WTC11 (cell line): ENCODE measurements around the gene SLC2A9. TPM values are rescaled to one million over a fixed set of nuclear protein-coding genes. Genes with fewer than 3 reads are reported as not detected.

Source experiments
- ATAC-seq: fragments of 200-7000 bp; cut with Tn5 transposase; 2 replicates; pipeline ENCODE4 v1.10.0; 2021; ENCODE audit warnings: mild to moderate bottlenecking, moderate library complexity
- CTCF ChIA-PET: fragments of 300-600 bp; sonication (Branson Sonifier 250); formaldehyde crosslinking; loops from one replicate; lab custom pipeline; 2021; ENCODE audit warnings: antibody characterized with exemption; lab: Charles Lee
- POLR2A ChIA-PET: fragments of 350-600 bp; sonication (Branson Sonifier 250); formaldehyde crosslinking; loops from one replicate; lab custom pipeline; 2021; ENCODE audit warnings: antibody characterized with exemption; lab: Charles Lee
- DNase-seq: peaks from one replicate; pipeline ENCODE4 v3.0.0; 2021; ENCODE audit warnings: low spot score
- H3K27ac Mint-ChIP-seq: 2 replicates; pipeline ENCODE4 v1.8.0; 2021; ENCODE audit warnings: mixed read lengths
- H3K27me3 Mint-ChIP-seq: 2 replicates; pipeline ENCODE4 v1.8.0; 2021; ENCODE audit warnings: low read depth, mild to moderate bottlenecking, moderate library complexity, mixed read lengths
- H3K36me3 Mint-ChIP-seq: 2 replicates; pipeline ENCODE4 v1.8.0; 2021; ENCODE audit warnings: mixed read lengths
- H3K4me1 Mint-ChIP-seq: 2 replicates; pipeline ENCODE4 v1.8.0; 2022; ENCODE audit warnings: mixed read lengths
- H3K4me3 Mint-ChIP-seq: 2 replicates; pipeline ENCODE4 v1.8.0; 2021; ENCODE audit warnings: mild to moderate bottlenecking, moderate library complexity, mixed read lengths
- H3K9me3 Mint-ChIP-seq: 2 replicates; pipeline ENCODE4 v1.8.0; 2021; ENCODE audit warnings: mixed read lengths
- CBFB ChIP-seq: sonication (generic); formaldehyde crosslinking; IDR thresholded peaks from 2 replicates; pipeline ENCODE4 v1.8.1; 2022; ENCODE audit warnings: mild to moderate bottlenecking, low read depth, missing genetic modification reagents
- E2F1 ChIP-seq: sonication (generic); formaldehyde crosslinking; IDR thresholded peaks from 2 replicates; pipeline ENCODE4 v1.8.0; 2022; ENCODE audit warnings: mild to moderate bottlenecking, missing genetic modification reagents
- FOXP1 ChIP-seq: sonication (generic); formaldehyde crosslinking; IDR thresholded peaks from 2 replicates; pipeline ENCODE4 v1.8.0; 2022; ENCODE audit warnings: missing genetic modification reagents, mild to moderate bottlenecking, moderate library complexity, borderline replicate concordance
- KAT7 ChIP-seq: sonication (generic); formaldehyde crosslinking; IDR thresholded peaks from 2 replicates; pipeline ENCODE4 v1.8.1; 2023; ENCODE audit warnings: missing genetic modification reagents, mild to moderate bottlenecking, borderline replicate concordance
- OVOL2 ChIP-seq: fragments of 250-450 bp; sonication (Bioruptor Pico); IDR thresholded peaks from 2 replicates; pipeline ENCODE4 v1.9.0; 2021; ENCODE audit warnings: mild to moderate bottlenecking, borderline replicate concordance
- TCF7 ChIP-seq: sonication (generic); formaldehyde crosslinking; IDR thresholded peaks from 2 replicates; pipeline ENCODE4 v1.8.0; 2022; ENCODE audit warnings: mild to moderate bottlenecking, low read depth, missing genetic modification reagents, moderate library complexity
- TEAD4 ChIP-seq: sonication (generic); formaldehyde crosslinking; IDR thresholded peaks from 2 replicates; pipeline ENCODE4 v1.8.0; 2022; ENCODE audit warnings: mild to moderate bottlenecking, missing genetic modification reagents
- TP53 ChIP-seq: sonication (generic); formaldehyde crosslinking; IDR thresholded peaks from 2 replicates; pipeline ENCODE4 v1.8.1; 2023; ENCODE audit warnings: mild to moderate bottlenecking, missing genetic modification reagents
- ZMAT4 ChIP-seq: fragments of 250-450 bp; sonication (Bioruptor Pico); IDR thresholded peaks from 2 replicates; pipeline ENCODE4 v1.9.0; 2021; ENCODE audit warnings: mild to moderate bottlenecking
- ZNF121 ChIP-seq: sonication (generic); formaldehyde crosslinking; IDR thresholded peaks from 2 replicates; pipeline ENCODE4 v1.8.0; 2023; ENCODE audit warnings: missing genetic modification reagents
- ZNF232 ChIP-seq: sonication (generic); formaldehyde crosslinking; IDR thresholded peaks from 2 replicates; pipeline ENCODE4 v1.8.0; 2022; ENCODE audit warnings: mild to moderate bottlenecking, missing genetic modification reagents
- ZNF281 ChIP-seq: sonication (generic); formaldehyde crosslinking; IDR thresholded peaks from 2 replicates; pipeline ENCODE4 v1.8.0; 2023; ENCODE audit warnings: mild to moderate bottlenecking, missing genetic modification reagents
- ZNF532 ChIP-seq: fragments of 250-450 bp; sonication (Bioruptor Pico); IDR thresholded peaks from 2 replicates; pipeline ENCODE4 v1.9.0; 2021; ENCODE audit warnings: mild to moderate bottlenecking, borderline replicate concordance
- total RNA-seq: library from RNA; stranded (reverse); gene quantifications from 3 replicates; pipeline ENCODE4 v1.2.3, GENCODE V29; 2021
- TF ChIP-seq, protein P1 (sequence below): sonication (generic); formaldehyde crosslinking; IDR thresholded peaks from 2 replicates; pipeline ENCODE4 v1.8.0; 2022; ENCODE audit warnings: mild to moderate bottlenecking, missing genetic modification reagents
- TF ChIP-seq, protein P2 (sequence below): sonication (generic); formaldehyde crosslinking; IDR thresholded peaks from 2 replicates; pipeline ENCODE4 v1.8.0; 2023; ENCODE audit warnings: missing genetic modification reagents, mild to moderate bottlenecking, borderline replicate concordance
- TF ChIP-seq, protein P3 (sequence below): sonication (generic); formaldehyde crosslinking; IDR thresholded peaks from 2 replicates; pipeline ENCODE4 v1.8.1; 2022; ENCODE audit warnings: mild to moderate bottlenecking, moderate library complexity, missing genetic modification reagents
- TF ChIP-seq, protein P4 (sequence below): fragments of 250-450 bp; sonication (Bioruptor Pico); IDR thresholded peaks from 2 replicates; pipeline ENCODE4 v1.8.0; 2021; ENCODE audit warnings: mild to moderate bottlenecking

The SLC2A9 gene
- total RNA-seq, 1 experiment from 2014 or later, result not detected

- TF ChIP-seq, protein P1, sequence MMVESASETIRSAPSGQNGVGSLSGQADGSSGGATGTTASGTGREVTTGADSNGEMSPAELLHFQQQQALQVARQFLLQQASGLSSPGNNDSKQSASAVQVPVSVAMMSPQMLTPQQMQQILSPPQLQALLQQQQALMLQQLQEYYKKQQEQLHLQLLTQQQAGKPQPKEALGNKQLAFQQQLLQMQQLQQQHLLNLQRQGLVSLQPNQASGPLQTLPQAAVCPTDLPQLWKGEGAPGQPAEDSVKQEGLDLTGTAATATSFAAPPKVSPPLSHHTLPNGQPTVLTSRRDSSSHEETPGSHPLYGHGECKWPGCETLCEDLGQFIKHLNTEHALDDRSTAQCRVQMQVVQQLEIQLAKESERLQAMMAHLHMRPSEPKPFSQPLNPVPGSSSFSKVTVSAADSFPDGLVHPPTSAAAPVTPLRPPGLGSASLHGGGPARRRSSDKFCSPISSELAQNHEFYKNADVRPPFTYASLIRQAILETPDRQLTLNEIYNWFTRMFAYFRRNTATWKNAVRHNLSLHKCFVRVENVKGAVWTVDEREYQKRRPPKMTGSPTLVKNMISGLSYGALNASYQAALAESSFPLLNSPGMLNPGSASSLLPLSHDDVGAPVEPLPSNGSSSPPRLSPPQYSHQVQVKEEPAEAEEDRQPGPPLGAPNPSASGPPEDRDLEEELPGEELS (CRISPR knock-in tag), result no peak
- TF ChIP-seq ZMAT4 (CRISPR knock-in tag) (no peak), ZNF281 (CRISPR knock-in tag) (no peak), CBFB (CRISPR knock-in tag) (no peak), ZNF232 (no peak), KAT7 (no peak), E2F1 (CRISPR knock-in tag) (no peak)
- TF ChIP-seq, protein P2, sequence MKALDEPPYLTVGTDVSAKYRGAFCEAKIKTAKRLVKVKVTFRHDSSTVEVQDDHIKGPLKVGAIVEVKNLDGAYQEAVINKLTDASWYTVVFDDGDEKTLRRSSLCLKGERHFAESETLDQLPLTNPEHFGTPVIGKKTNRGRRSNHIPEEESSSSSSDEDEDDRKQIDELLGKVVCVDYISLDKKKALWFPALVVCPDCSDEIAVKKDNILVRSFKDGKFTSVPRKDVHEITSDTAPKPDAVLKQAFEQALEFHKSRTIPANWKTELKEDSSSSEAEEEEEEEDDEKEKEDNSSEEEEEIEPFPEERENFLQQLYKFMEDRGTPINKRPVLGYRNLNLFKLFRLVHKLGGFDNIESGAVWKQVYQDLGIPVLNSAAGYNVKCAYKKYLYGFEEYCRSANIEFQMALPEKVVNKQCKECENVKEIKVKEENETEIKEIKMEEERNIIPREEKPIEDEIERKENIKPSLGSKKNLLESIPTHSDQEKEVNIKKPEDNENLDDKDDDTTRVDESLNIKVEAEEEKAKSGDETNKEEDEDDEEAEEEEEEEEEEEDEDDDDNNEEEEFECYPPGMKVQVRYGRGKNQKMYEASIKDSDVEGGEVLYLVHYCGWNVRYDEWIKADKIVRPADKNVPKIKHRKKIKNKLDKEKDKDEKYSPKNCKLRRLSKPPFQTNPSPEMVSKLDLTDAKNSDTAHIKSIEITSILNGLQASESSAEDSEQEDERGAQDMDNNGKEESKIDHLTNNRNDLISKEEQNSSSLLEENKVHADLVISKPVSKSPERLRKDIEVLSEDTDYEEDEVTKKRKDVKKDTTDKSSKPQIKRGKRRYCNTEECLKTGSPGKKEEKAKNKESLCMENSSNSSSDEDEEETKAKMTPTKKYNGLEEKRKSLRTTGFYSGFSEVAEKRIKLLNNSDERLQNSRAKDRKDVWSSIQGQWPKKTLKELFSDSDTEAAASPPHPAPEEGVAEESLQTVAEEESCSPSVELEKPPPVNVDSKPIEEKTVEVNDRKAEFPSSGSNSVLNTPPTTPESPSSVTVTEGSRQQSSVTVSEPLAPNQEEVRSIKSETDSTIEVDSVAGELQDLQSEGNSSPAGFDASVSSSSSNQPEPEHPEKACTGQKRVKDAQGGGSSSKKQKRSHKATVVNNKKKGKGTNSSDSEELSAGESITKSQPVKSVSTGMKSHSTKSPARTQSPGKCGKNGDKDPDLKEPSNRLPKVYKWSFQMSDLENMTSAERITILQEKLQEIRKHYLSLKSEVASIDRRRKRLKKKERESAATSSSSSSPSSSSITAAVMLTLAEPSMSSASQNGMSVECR (CRISPR knock-in tag), result no peak
- TF ChIP-seq, protein P3, sequence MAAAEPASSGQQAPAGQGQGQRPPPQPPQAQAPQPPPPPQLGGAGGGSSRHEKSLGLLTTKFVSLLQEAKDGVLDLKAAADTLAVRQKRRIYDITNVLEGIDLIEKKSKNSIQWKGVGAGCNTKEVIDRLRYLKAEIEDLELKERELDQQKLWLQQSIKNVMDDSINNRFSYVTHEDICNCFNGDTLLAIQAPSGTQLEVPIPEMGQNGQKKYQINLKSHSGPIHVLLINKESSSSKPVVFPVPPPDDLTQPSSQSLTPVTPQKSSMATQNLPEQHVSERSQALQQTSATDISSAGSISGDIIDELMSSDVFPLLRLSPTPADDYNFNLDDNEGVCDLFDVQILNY (CRISPR knock-in tag), result no peak
Observed at GRCh38 chr4:9977518-9978031, 43.7 kb downstream of the SLC2A9 start (continued).

DNA sequence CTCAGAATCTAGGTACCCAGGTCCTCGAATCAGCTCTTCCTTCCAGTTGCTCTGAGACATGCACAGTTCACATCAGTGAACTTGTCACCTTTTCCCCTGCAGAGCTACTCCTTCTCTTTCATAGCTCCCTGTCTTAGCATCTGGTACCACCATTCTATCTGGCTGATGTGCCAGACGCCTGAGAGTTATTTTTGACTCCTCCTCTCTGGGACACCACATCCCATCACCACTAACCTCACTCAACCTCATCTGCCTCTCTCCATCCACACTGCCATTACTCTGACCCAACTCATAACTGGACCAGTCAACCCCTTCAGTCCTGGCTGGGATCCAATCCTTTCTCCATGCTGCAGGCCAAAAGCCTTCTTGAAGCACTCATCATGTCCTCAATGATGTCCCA is 44.5 kb downstream of the SLC2A9 start:
- Mint-ChIP-seq H3K9me3 (peaks cover 40% of the 10 kb centered on the region), H3K4me3 (no peak overlapping the region), H3K36me3 (peaks cover 16% of the 10 kb centered on the region), H3K27me3 (peaks cover 51% of the 10 kb centered on the region), H3K4me1 (peaks cover 41% of the 10 kb centered on the region), H3K27ac (no peak overlapping the region)
- DNase-seq, result no peak
- ATAC-seq, result no peak
- ChIA-PET POLR2A (no interaction called here), CTCF (no interaction called here)
- TF ChIP-seq FOXP1 (CRISPR knock-in tag) (no peak), TEAD4 (CRISPR knock-in tag) (no peak), OVOL2 (CRISPR knock-in tag) (no peak), ZNF121 (no peak), ZNF532 (CRISPR knock-in tag) (no peak), TCF7 (CRISPR knock-in tag) (no peak), TP53 (CRISPR knock-in tag) (no peak)
- TF ChIP-seq, protein P3 (CRISPR knock-in tag), result no peak
- TF ChIP-seq, protein P4, sequence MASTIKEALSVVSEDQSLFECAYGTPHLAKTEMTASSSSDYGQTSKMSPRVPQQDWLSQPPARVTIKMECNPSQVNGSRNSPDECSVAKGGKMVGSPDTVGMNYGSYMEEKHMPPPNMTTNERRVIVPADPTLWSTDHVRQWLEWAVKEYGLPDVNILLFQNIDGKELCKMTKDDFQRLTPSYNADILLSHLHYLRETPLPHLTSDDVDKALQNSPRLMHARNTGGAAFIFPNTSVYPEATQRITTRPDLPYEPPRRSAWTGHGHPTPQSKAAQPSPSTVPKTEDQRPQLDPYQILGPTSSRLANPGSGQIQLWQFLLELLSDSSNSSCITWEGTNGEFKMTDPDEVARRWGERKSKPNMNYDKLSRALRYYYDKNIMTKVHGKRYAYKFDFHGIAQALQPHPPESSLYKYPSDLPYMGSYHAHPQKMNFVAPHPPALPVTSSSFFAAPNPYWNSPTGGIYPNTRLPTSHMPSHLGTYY (CRISPR knock-in tag), result no peak
